ENCODE results near the gene TNS1.

GRCh38 chr2:217804791-217805667 is 197.8 kb downstream of the TNS1 start:
- TF ChIP-seq CTCF (IDR thresholded peaks at IDR 0.05) (no peak), EP300 (IDR thresholded peaks at IDR 0.05) (peak in 1 of 2 donors; percentile 28), POLR2A (IDR thresholded peaks at IDR 0.05) (no peak)

Measured in tibial nerve (tissue), 4 donors.